ENCODE data around the gene IGSF21. TPM values are rescaled to one million over a fixed set of nuclear protein-coding genes. Genes with fewer than 3 reads are reported as not detected.

The IGSF21 gene
- polyA plus RNA-seq, 1 donor (not counting 4 experiments of a cell fraction or from before 2014, with no cell fraction given) = not detected

DNA sequence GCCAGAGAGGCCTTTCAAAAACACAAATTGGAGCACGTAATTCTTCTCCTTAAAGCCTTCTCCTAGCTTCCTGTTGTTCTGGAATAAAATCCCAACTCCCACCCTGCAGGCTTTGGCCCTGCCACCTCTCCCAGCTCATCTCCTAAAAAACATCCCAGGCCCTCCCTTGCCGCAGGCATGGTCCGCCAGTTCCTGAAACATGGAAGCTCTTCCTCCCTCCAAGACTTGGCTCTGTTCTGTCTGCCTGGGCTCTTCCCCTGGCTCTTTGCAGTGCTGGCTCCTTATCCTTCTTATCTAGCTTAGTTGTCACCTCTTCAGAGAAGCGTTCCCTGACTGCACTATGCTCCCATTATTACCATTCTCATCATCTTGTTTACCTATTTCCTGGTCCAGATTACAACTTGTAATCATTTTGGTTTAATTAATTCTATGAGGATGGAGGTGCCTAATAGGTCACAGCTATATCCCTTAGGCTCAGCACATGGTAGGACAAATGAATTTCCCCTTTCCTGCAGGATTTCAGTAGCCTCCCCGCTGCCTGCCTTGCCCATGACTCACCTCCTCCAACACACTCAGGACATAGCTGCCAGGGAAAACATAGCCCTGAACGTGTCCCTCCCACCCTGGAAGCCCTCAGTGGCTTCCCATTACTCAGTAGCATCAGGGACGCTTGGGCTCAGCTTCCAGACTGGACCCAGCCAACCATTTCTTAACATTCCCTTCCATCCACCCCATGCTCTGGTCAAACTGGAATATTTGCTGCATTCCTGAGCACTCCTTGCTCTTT lies 15.7 kb upstream of the IGSF21 start:
- H3K9me1 ChIP-seq (ENCODE audit: control insufficient read depth, extremely low read depth, insufficient read depth, low read length) = no peaks in the 10 kb centered on the region
- no peak overlapping the region for H2AFZ ChIP-seq (ENCODE audit: control insufficient read depth, low read length)
- no peak overlapping the region for H3K27ac ChIP-seq (ENCODE audit: control insufficient read depth, insufficient read depth, low read length)
- H3K4me3 ChIP-seq (ENCODE audit: control insufficient read depth in 2 of 3, extremely low read depth in 1 of 3, insufficient read depth in 2 of 3, low read depth in 1 of 3, low read length in 3 of 3) = no peak overlapping the region
- FAIRE-seq (no peak), DNase-seq (ENCODE audit: low read depth, low spot score) (no peak)
- H3K4me1 ChIP-seq (ENCODE audit: control insufficient read depth, extremely low read depth, insufficient read depth, low read length) = no peaks in the 10 kb centered on the region
- dilution Hi-C loops (cut with MboI; ENCODE audit: extremely low pct_ligation_motif_present, low sequenced_read_pairs) = no loop called here
- no peaks in the 10 kb centered on the region for H4K20me1 ChIP-seq (ENCODE audit: control insufficient read depth, extremely low read depth, insufficient read depth, low read length)
- no peak for TF ChIP-seq EZH2 (IDR thresholded peaks at IDR 0.05; ENCODE audit: low read length)
- TF ChIP-seq, protein P1, sequence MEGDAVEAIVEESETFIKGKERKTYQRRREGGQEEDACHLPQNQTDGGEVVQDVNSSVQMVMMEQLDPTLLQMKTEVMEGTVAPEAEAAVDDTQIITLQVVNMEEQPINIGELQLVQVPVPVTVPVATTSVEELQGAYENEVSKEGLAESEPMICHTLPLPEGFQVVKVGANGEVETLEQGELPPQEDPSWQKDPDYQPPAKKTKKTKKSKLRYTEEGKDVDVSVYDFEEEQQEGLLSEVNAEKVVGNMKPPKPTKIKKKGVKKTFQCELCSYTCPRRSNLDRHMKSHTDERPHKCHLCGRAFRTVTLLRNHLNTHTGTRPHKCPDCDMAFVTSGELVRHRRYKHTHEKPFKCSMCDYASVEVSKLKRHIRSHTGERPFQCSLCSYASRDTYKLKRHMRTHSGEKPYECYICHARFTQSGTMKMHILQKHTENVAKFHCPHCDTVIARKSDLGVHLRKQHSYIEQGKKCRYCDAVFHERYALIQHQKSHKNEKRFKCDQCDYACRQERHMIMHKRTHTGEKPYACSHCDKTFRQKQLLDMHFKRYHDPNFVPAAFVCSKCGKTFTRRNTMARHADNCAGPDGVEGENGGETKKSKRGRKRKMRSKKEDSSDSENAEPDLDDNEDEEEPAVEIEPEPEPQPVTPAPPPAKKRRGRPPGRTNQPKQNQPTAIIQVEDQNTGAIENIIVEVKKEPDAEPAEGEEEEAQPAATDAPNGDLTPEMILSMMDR (optimal IDR thresholded peaks at IDR 0.05 in 1 of 3, IDR thresholded peaks at IDR 0.05 in 1 of 3, conservative IDR thresholded peaks at IDR 0.05 in 1 of 3; ENCODE audit: extremely low read depth in 1 of 3, insufficient read depth in 2 of 3, low read length in 3 of 3) = no peak
- no peaks in the 10 kb centered on the region for H3K9me3 ChIP-seq (ENCODE audit: control insufficient read depth, low read depth, low read length)
- no peaks in the 10 kb centered on the region for H3K79me2 ChIP-seq (ENCODE audit: control insufficient read depth, insufficient read depth, low read length)
- H3K9ac ChIP-seq (ENCODE audit: control insufficient read depth, extremely low read depth, insufficient read depth, low read length) = no peak overlapping the region
- H3K36me3 ChIP-seq (ENCODE audit: control insufficient read depth in 2 of 2, extremely low read depth in 1 of 2, insufficient read depth in 2 of 2, low read length in 2 of 2) = no peaks in the 10 kb centered on the region
- H3K27me3 ChIP-seq (ENCODE audit: control insufficient read depth, extremely low read depth, insufficient read depth, low read length) = no peaks in the 10 kb centered on the region
- no peak overlapping the region for H3K4me2 ChIP-seq (ENCODE audit: control insufficient read depth, extremely low read depth, insufficient read depth, low read depth, low read length)

DNA sequence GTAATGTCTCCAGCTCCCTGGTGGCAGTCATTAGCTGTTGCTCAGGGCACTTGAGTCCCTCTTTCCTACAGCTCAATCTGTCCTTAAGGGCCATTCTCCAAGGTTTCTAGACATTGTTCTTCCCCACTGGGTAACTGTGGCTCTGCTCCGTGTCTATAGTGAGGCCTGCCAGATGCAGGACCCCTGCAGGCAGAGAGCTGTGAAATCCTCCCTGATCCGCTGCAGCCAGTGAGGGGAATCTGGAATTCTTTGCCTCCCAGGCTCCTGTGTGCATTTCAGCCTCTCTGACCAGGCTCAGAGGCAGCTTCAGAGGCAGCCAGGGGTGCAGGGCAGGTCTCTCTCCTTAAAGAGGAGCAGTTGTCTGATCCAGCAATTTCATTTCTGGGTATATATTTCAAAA lies 14.4 kb upstream of the IGSF21 start:
- Histone ChIP-seq H3K36me3 (ENCODE audit: control insufficient read depth in 2 of 2, extremely low read depth in 1 of 2, insufficient read depth in 2 of 2, low read length in 2 of 2) (no peaks in the 10 kb centered on the region), H3K79me2 (ENCODE audit: control insufficient read depth, insufficient read depth, low read length) (no peaks in the 10 kb centered on the region), H3K4me3 (ENCODE audit: control insufficient read depth in 2 of 3, extremely low read depth in 1 of 3, insufficient read depth in 2 of 3, low read depth in 1 of 3, low read length in 3 of 3) (no peak overlapping the region), H3K27me3 (ENCODE audit: control insufficient read depth, extremely low read depth, insufficient read depth, low read length) (no peaks in the 10 kb centered on the region), H3K9me1 (ENCODE audit: control insufficient read depth, extremely low read depth, insufficient read depth, low read length) (no peaks in the 10 kb centered on the region), H4K20me1 (ENCODE audit: control insufficient read depth, extremely low read depth, insufficient read depth, low read length) (no peaks in the 10 kb centered on the region), H3K9ac (ENCODE audit: control insufficient read depth, extremely low read depth, insufficient read depth, low read length) (no peak overlapping the region), H3K4me1 (ENCODE audit: control insufficient read depth, extremely low read depth, insufficient read depth, low read length) (no peaks in the 10 kb centered on the region), H2AFZ (ENCODE audit: control insufficient read depth, low read length) (no peak overlapping the region), H3K4me2 (ENCODE audit: control insufficient read depth, extremely low read depth, insufficient read depth, low read depth, low read length) (no peak overlapping the region), H3K27ac (ENCODE audit: control insufficient read depth, insufficient read depth, low read length) (no peak overlapping the region), H3K9me3 (ENCODE audit: control insufficient read depth, low read depth, low read length) (no peaks in the 10 kb centered on the region)
- dilution Hi-C loops (cut with MboI; ENCODE audit: extremely low pct_ligation_motif_present, low sequenced_read_pairs) = no loop called here
- no peak for FAIRE-seq
- DNase-seq (ENCODE audit: low read depth, low spot score) = no peak
- TF ChIP-seq, protein P1 (optimal IDR thresholded peaks at IDR 0.05 in 1 of 3, IDR thresholded peaks at IDR 0.05 in 1 of 3, conservative IDR thresholded peaks at IDR 0.05 in 1 of 3; ENCODE audit: extremely low read depth in 1 of 3, insufficient read depth in 2 of 3, low read length in 3 of 3) = no peak
- TF ChIP-seq EZH2 (IDR thresholded peaks at IDR 0.05; ENCODE audit: low read length) = no peak

Measured in keratinocyte (primary cell).